Brain microvascular endothelial cell (primary cell): ENCODE data around the gene ST6GALNAC5.

Experiments used
- DNase-seq: peaks from one replicate; pipeline ENCODE4 v3.0.0-alpha.2; 2020
- H3K27ac ChIP-seq: fragments of 250-450 bp; sonication (Bioruptor Pico); 2 replicates; pipeline ENCODE4 v1.5.1; 2020; ENCODE audit warnings: mild to moderate bottlenecking, moderate library complexity
- H3K27me3 ChIP-seq: fragments of 250-450 bp; sonication (Bioruptor Pico); replicated peaks from 2 replicates; pipeline ENCODE4 v1.5.1; 2020; ENCODE audit warnings: mild to moderate bottlenecking
- H3K36me3 ChIP-seq: fragments of 250-450 bp; sonication (Bioruptor Pico); replicated peaks from 2 replicates; pipeline ENCODE4 v1.5.1; 2020; ENCODE audit warnings: mild to moderate bottlenecking
- H3K4me3 ChIP-seq: 2 replicates; pipeline ENCODE4 v1.5.1; 2011; ENCODE audit warnings: low read depth, mild to moderate bottlenecking, control low read depth, low read length, moderate library complexity
- in situ Hi-C: cut with HindIII; loops from 2 replicates; pipeline ENCODE4 v1.10.0; 2017; ENCODE audit warnings: low sequenced_read_pairs, low pct_ligation_motif_present
- TF ChIP-seq, protein P1 (sequence below): IDR thresholded peaks from 2 replicates; pipeline ENCODE4 v1.5.1; 2011; ENCODE audit warnings: low read depth, mild to moderate bottlenecking, moderate library complexity, low read length, control low read depth, inconsistent platforms; ENCODE audit errors: missing control alignments

ST6GALNAC5 gene

DNA sequence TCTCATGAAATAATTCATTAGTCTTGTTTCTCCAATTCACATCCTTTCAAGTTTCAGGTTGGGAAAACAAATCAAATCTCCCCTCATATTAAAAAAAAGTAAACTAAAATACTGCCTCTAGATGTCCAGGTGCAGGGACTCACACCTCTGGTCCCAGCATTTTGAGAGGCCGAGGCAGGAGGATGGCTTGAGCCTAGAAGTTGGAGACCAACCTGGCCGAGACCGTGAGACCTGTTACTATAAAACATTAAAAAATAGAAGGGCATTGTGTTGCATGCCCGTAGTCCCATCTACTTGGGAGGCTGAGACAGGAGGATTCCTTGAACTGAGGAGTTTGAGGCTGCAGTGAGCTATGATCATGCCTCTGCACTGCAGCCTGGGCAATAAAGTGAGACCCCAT is 61.9 kb downstream of the ST6GALNAC5 start:
- Histone ChIP-seq H3K27me3 (no peaks in the 10 kb centered on the region), H3K4me3 (no peak overlapping the region), H3K27ac (no peak overlapping the region), H3K36me3 (no peaks in the 10 kb centered on the region)
- DNase-seq = no peak
- TF ChIP-seq, protein P1, sequence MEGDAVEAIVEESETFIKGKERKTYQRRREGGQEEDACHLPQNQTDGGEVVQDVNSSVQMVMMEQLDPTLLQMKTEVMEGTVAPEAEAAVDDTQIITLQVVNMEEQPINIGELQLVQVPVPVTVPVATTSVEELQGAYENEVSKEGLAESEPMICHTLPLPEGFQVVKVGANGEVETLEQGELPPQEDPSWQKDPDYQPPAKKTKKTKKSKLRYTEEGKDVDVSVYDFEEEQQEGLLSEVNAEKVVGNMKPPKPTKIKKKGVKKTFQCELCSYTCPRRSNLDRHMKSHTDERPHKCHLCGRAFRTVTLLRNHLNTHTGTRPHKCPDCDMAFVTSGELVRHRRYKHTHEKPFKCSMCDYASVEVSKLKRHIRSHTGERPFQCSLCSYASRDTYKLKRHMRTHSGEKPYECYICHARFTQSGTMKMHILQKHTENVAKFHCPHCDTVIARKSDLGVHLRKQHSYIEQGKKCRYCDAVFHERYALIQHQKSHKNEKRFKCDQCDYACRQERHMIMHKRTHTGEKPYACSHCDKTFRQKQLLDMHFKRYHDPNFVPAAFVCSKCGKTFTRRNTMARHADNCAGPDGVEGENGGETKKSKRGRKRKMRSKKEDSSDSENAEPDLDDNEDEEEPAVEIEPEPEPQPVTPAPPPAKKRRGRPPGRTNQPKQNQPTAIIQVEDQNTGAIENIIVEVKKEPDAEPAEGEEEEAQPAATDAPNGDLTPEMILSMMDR = no peak
- in situ Hi-C loops = no loop called here

DNA sequence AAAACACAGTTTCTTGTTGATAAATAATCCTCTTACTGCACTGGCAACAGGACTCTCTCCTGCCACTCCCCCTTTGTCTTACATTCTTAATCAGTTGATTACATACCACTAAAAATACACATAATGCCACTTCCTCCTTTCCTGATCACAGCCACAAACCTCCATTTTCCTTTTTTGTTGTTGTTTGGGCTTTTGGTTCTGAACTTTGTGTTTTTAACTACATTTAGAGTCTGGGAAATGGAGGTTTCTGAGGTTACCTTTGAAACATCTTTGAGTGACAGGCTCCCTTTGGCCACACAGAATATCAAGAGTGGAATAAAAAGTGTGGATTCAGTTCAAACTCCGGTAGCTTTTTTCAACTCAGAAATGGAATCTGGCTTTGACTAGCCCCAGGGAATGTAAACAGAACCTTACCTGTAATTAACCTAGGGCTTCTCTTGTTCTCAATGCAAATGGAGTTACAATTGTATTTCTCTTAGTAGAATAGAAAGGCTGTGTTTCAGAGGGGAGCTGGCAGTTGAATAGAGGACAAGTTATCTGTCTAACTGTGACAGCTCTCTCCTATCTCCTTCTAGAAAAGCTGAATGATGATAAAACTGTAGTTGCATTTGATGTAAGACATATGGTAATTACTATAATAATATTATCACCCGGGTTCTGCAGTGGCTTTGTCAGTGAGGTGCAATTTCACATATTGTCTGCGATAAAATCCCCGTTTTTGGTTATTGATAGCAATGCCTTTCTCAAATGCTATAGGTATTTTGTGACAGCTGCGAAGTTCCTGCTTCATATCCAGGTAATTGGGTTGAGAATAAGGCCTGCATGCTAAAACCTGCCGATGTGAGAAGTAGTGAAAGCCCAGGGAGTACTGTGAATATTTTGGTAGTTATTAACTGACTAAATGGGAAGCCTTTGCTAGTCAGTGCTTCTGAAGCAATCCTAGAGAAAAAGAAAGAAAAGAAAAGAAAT is 66.9 kb downstream of the ST6GALNAC5 start:
- no peaks in the 10 kb centered on the region for H3K27me3 ChIP-seq
- H3K4me3 ChIP-seq = no peak overlapping the region
- no peak overlapping the region for H3K27ac ChIP-seq
- H3K36me3 ChIP-seq = no peaks in the 10 kb centered on the region
- in situ Hi-C loops = no loop called here
- TF ChIP-seq, protein P1 = no peak
- no peak for DNase-seq

DNA sequence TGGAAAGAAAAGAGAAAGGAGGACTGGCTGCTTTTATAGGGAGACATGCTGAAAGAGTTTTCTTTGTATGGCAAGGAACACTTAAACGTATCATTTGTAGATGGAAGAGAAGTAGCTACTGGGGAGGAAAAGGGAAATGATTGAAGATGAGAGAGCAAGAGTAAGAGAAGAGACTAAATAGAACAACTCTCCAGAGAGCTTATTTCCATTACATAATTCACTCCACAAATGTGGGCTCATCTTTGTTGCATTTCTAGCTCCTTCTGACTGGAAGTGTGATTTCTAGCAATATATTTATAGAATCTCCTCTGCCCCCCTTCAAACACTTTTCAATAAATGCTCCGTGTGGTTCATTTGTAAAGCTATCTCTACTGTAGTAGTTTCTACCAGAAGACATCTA is 71.0 kb downstream of the ST6GALNAC5 start:
- Histone ChIP-seq H3K36me3 (no peaks in the 10 kb centered on the region), H3K27me3 (no peaks in the 10 kb centered on the region), H3K4me3 (no peak overlapping the region), H3K27ac (no peak overlapping the region)
- TF ChIP-seq, protein P1 = no peak
- DNase-seq = no peak
- in situ Hi-C loops = no loop called here

DNA sequence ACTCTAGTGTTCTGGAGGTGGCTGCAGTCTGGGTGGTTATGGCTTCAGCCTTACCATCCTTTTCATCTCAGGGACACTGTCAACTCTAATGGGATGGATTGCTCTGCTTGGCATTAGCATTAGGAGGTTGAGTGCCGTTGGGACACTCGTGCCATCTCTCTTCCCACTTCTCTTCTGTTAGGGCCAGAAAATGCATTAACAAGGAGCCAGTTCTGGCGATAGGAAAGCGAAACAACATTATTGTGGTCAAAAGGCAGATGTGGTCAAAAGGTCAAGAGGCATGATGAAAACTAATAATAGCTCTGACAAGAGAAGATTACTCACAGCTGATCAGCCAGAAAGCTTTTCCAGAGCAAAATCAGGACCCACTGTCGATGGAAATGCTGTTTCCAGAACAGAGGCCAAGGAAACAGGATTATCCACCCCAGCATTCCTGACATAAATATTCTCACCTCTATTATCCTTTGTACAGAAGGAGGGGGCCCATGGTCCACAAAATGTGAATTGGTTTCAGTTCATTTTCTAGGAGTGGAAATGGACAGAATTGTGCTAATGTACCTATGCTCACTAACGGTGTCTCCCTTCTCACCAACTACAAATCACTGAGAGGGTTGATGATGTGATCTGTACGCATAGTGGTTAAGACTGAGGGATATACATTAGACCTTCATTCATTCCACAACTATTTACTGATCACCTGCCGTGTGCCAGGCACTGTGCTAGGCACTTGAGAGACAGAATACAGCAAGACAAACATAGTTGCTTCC is 72.0 kb downstream of the ST6GALNAC5 start:
- Histone ChIP-seq H3K36me3 (no peaks in the 10 kb centered on the region), H3K4me3 (no peak overlapping the region), H3K27ac (no peak overlapping the region), H3K27me3 (no peaks in the 10 kb centered on the region)
- in situ Hi-C loops = no loop called here
- TF ChIP-seq, protein P1 = no peak
- DNase-seq = peak; percentile 59

DNA sequence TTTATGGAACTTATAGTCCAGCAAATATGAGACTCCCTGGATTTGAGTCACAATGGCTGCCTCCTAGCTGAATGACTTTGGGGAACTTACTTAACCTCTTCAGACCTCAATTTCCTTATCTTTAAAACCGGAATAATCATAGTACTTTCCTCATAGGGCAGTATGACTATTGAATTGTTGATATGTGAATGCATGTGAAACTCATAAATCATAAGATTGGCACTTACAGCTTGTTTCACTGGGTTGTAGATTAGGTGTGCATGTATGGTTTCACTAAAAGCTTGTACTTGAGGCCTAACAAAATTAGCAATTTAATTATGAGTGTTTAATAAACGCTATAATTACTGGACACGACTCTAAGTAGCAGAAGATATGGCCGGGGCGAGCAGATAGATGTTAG is 72.5 kb downstream of the ST6GALNAC5 start:
- Histone ChIP-seq H3K27me3 (no peaks in the 10 kb centered on the region), H3K4me3 (no peak overlapping the region), H3K36me3 (no peaks in the 10 kb centered on the region), H3K27ac (no peak overlapping the region)
- DNase-seq = no peak
- in situ Hi-C loops = no loop called here
- TF ChIP-seq, protein P1 = no peak
